C4-2B (cell line): ENCODE data around the gene TOPAZ1.

ENCODE experiments used
- ZFX ChIP-seq: fragments of 450-650 bp; IDR thresholded peaks from 2 replicates; pipeline ENCODE4 v1.6.1; 2017
- TF ChIP-seq, protein P1 (sequence below): fragments of 450-650 bp; conservative IDR thresholded peaks from 2 replicates; pipeline ENCODE4 v1.5.1; 2017; ENCODE audit warnings: mild to moderate bottlenecking

DNA sequence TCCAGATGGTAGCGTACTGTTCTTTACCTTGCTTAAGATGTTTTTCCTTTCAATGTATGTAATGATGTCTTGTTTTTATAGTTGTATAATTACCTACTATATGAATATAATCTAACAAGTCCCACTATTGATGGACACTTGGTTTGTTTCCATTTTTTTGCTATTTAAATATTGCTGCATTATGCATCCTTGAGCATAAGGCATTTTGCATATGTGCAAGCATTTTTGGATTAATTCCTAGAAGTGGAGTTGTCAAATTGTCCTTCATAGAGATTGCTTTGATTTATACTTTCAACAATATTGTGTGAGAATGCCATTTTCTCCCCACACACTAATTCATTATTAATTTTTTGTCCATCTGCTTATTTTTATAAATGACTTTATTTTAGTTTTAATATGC lies 17.7 kb downstream of the TOPAZ1 start:
- TF ChIP-seq, protein P1, sequence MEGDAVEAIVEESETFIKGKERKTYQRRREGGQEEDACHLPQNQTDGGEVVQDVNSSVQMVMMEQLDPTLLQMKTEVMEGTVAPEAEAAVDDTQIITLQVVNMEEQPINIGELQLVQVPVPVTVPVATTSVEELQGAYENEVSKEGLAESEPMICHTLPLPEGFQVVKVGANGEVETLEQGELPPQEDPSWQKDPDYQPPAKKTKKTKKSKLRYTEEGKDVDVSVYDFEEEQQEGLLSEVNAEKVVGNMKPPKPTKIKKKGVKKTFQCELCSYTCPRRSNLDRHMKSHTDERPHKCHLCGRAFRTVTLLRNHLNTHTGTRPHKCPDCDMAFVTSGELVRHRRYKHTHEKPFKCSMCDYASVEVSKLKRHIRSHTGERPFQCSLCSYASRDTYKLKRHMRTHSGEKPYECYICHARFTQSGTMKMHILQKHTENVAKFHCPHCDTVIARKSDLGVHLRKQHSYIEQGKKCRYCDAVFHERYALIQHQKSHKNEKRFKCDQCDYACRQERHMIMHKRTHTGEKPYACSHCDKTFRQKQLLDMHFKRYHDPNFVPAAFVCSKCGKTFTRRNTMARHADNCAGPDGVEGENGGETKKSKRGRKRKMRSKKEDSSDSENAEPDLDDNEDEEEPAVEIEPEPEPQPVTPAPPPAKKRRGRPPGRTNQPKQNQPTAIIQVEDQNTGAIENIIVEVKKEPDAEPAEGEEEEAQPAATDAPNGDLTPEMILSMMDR, result no peak
- TF ChIP-seq ZFX, result no peak
